ENCODE measurements around the gene TRAM2. TPM values are rescaled to one million over a fixed set of nuclear protein-coding genes. Genes with fewer than 3 reads are reported as not detected.

TRAM2 gene
- total RNA-seq, 1 donor from 2014 or later: 22.1 TPM

GRCh38 chr6:52533491-52533890, 43.4 kb downstream of the TRAM2 start:
- Mint-ChIP-seq H3K4me1 (peaks cover 4% of the 10 kb centered on the region), H3K27me3 (ENCODE audit: low read depth) (no peaks in the 10 kb centered on the region), H3K36me3 (peaks cover 8% of the 10 kb centered on the region), H3K4me3 (no peak overlapping the region), H3K27ac (no peak overlapping the region), H3K9me3 (no peaks in the 10 kb centered on the region)
- no peak for TF ChIP-seq CTCF (IDR thresholded peaks at IDR 0.05; ENCODE audit: unreplicated experiment)
- DNase-seq (ENCODE audit: low spot score in 2 of 2, unreplicated experiment in 2 of 2): no peak

GRCh38 chr6:52532457-52532856, 44.4 kb downstream of the TRAM2 start:
- Mint-ChIP-seq H3K27ac (no peak overlapping the region), H3K9me3 (no peaks in the 10 kb centered on the region), H3K36me3 (peaks cover 8% of the 10 kb centered on the region), H3K4me3 (no peak overlapping the region), H3K27me3 (ENCODE audit: low read depth) (no peaks in the 10 kb centered on the region), H3K4me1 (peaks cover 3% of the 10 kb centered on the region)
- TF ChIP-seq CTCF (IDR thresholded peaks at IDR 0.05; ENCODE audit: unreplicated experiment): no peak
- DNase-seq (ENCODE audit: low spot score in 2 of 2, unreplicated experiment in 2 of 2): no peak

GRCh38 chr6:52531834-52532233, 45.0 kb downstream of the TRAM2 start:
- H3K9me3 Mint-ChIP-seq: no peaks in the 10 kb centered on the region
- TF ChIP-seq CTCF (IDR thresholded peaks at IDR 0.05; ENCODE audit: unreplicated experiment): no peak
- no peak overlapping the region for H3K4me3 Mint-ChIP-seq
- H3K27me3 Mint-ChIP-seq (ENCODE audit: low read depth): no peaks in the 10 kb centered on the region
- H3K27ac Mint-ChIP-seq: no peak overlapping the region
- H3K36me3 Mint-ChIP-seq: peaks cover 8% of the 10 kb centered on the region
- no peaks in the 10 kb centered on the region for H3K4me1 Mint-ChIP-seq
- no peak for DNase-seq (ENCODE audit: low spot score in 2 of 2, unreplicated experiment in 2 of 2)

GRCh38 chr6:52531396-52531795, 45.5 kb downstream of the TRAM2 start:
- Mint-ChIP-seq H3K27ac (no peak overlapping the region), H3K4me1 (no peaks in the 10 kb centered on the region), H3K9me3 (no peaks in the 10 kb centered on the region), H3K36me3 (peaks cover 8% of the 10 kb centered on the region), H3K4me3 (no peak overlapping the region), H3K27me3 (ENCODE audit: low read depth) (no peaks in the 10 kb centered on the region)
- no peak for TF ChIP-seq CTCF (IDR thresholded peaks at IDR 0.05; ENCODE audit: unreplicated experiment)
- DNase-seq (ENCODE audit: low spot score in 2 of 2, unreplicated experiment in 2 of 2): no peak

- no peaks in the 10 kb centered on the region for H3K9me3 Mint-ChIP-seq
- H3K27me3 Mint-ChIP-seq (ENCODE audit: low read depth): no peaks in the 10 kb centered on the region
- DNase-seq (ENCODE audit: low spot score in 2 of 2, unreplicated experiment in 2 of 2): no peak
- H3K36me3 Mint-ChIP-seq: peaks cover 8% of the 10 kb centered on the region
- no peak overlapping the region for H3K27ac Mint-ChIP-seq
- H3K4me1 Mint-ChIP-seq: no peaks in the 10 kb centered on the region
- no peak overlapping the region for H3K4me3 Mint-ChIP-seq
- no peak for TF ChIP-seq CTCF (IDR thresholded peaks at IDR 0.05; ENCODE audit: unreplicated experiment)
These were observed 46.5 kb downstream of the TRAM2 start for GRCh38 chr6:52530351-52530750.

- no peak for TF ChIP-seq CTCF (IDR thresholded peaks at IDR 0.05; ENCODE audit: unreplicated experiment)
- peaks cover 3% of the 10 kb centered on the region for H3K36me3 Mint-ChIP-seq
- no peak overlapping the region for H3K4me3 Mint-ChIP-seq
- H3K27ac Mint-ChIP-seq: no peak overlapping the region
- H3K27me3 Mint-ChIP-seq (ENCODE audit: low read depth): no peaks in the 10 kb centered on the region
- no peaks in the 10 kb centered on the region for H3K4me1 Mint-ChIP-seq
- no peaks in the 10 kb centered on the region for H3K9me3 Mint-ChIP-seq
- DNase-seq (ENCODE audit: low spot score in 2 of 2, unreplicated experiment in 2 of 2): no peak
These were observed 47.5 kb downstream of the TRAM2 start for GRCh38 chr6:52529311-52529710.

All from mesothelial cell of epicardium (in vitro differentiated cells).